ENCODE measurements around the gene OR52E8. TPM values are rescaled to one million over a fixed set of nuclear protein-coding genes. Genes with fewer than 3 reads are reported as not detected.

The OR52E8 gene
- total RNA-seq = not detected
- long read RNA-seq = 0 reads

- Histone ChIP-seq H3K4me3 (no peak within 1 kb of the TSS), H3K4me1 (no peaks in the 10 kb centered on the region), H3K36me3 (no peaks in the 10 kb centered on the region), H3K9me3 (no peaks in the 10 kb centered on the region), H3K27me3 (ENCODE audit: low read depth) (no peaks in the 10 kb centered on the region), H3K27ac (no peak within 1 kb of the TSS)
- DNase-seq (no peak), ATAC-seq (no peak)
- no peak for TF ChIP-seq CTCF (IDR thresholded peaks at IDR 0.05)
- intact Hi-C loops (cut with DNase I) = no loop called here
Observed at GRCh38 chr11:5857590-5857989, at the start of gene OR52E8. TSS of gene OR52E8 (minus strand) at chr11:5857690. CDS start at chr11:5857690, 0 bp downstream.

- H3K27me3 ChIP-seq (ENCODE audit: low read depth) = no peaks in the 10 kb centered on the region
- H3K4me3 ChIP-seq = no peak overlapping the region
- no peak for TF ChIP-seq CTCF (IDR thresholded peaks at IDR 0.05)
Observed at GRCh38 chr11:5899534-5899933, 42.0 kb upstream of the OR52E8 start.

GRCh38 chr11:5892908-5893307, 35.4 kb upstream of the OR52E8 start, which contains the start of gene OR52E5:
TSS of gene OR52E5 (plus strand) at chr11:5893208. CDS start at chr11:5900777, 7,569 bp downstream.
- no peak for TF ChIP-seq CTCF (IDR thresholded peaks at IDR 0.05)
- no peaks in the 10 kb centered on the region for H3K4me1 ChIP-seq
- no peak within 1 kb of the TSS for H3K27ac ChIP-seq
- no peaks in the 10 kb centered on the region for H3K27me3 ChIP-seq (ENCODE audit: low read depth)
- no peak within 1 kb of the TSS for H3K4me3 ChIP-seq
- ATAC-seq (no peak), DNase-seq (no peak)
- H3K36me3 ChIP-seq = no peaks in the 10 kb centered on the region
- intact Hi-C loops (cut with DNase I) = no loop called here
- no peaks in the 10 kb centered on the region for H3K9me3 ChIP-seq

More at GRCh38 chr11:5899534-5899933, 42.0 kb upstream of the OR52E8 start:
- no peak for ATAC-seq
- no peak overlapping the region for H3K27ac ChIP-seq
- no peaks in the 10 kb centered on the region for H3K9me3 ChIP-seq
- no peaks in the 10 kb centered on the region for H3K36me3 ChIP-seq
- intact Hi-C loops (cut with DNase I) = no loop called here
- H3K4me1 ChIP-seq = no peaks in the 10 kb centered on the region
- DNase-seq = no peak

- Histone ChIP-seq H3K27ac (no peak overlapping the region), H3K9me3 (no peaks in the 10 kb centered on the region), H3K36me3 (no peaks in the 10 kb centered on the region), H3K4me1 (no peaks in the 10 kb centered on the region), H3K4me3 (no peak overlapping the region), H3K27me3 (ENCODE audit: low read depth) (no peaks in the 10 kb centered on the region)
- intact Hi-C loops (cut with DNase I) = no loop called here
- DNase-seq (no peak), ATAC-seq (no peak)
- peak; percentile 27 for TF ChIP-seq CTCF (IDR thresholded peaks at IDR 0.05)
Observed at GRCh38 chr11:5891216-5891800, 33.8 kb upstream of the OR52E8 start.

GRCh38 chr11:5887661-5888060, 30.2 kb upstream of the OR52E8 start:
- H3K27me3 ChIP-seq (ENCODE audit: low read depth) = no peaks in the 10 kb centered on the region
- no peak for TF ChIP-seq CTCF (IDR thresholded peaks at IDR 0.05)
- no peak overlapping the region for H3K4me3 ChIP-seq
- H3K4me1 ChIP-seq = no peaks in the 10 kb centered on the region
- H3K36me3 ChIP-seq = no peaks in the 10 kb centered on the region
- ATAC-seq (no peak), DNase-seq (no peak)
- no peaks in the 10 kb centered on the region for H3K9me3 ChIP-seq
- H3K27ac ChIP-seq = no peak overlapping the region
- intact Hi-C loops (cut with DNase I) = no loop called here

All from lower lobe of right lung (tissue), 2 donors.